Uterus (tissue), 2 donors: ENCODE measurements around the gene SMOC2.

Experiments used
- POLR2A ChIP-seq, 2 donors: fragments of 450-650 bp; IDR thresholded peaks; one replicate each; pipeline ENCODE4 v1.6.1; 2016; ENCODE audit warnings: antibody characterized with exemption in 2 of 2, mild to moderate bottlenecking in 1 of 2, moderate library complexity in 1 of 2
- TF ChIP-seq, protein P1 (sequence below), 4 experiments: fragments of 200-600 bp in 2 of 4; fragments of 450-650 bp in 2 of 4; sonication (generic) in 2 of 4; IDR thresholded peaks; one replicate each; pipeline ENCODE4 v1.5.1; 2016 to 2019; ENCODE audit warnings: antibody characterized with exemption in 4 of 4, mild to moderate bottlenecking in 2 of 4, moderate library complexity in 1 of 4

DNA sequence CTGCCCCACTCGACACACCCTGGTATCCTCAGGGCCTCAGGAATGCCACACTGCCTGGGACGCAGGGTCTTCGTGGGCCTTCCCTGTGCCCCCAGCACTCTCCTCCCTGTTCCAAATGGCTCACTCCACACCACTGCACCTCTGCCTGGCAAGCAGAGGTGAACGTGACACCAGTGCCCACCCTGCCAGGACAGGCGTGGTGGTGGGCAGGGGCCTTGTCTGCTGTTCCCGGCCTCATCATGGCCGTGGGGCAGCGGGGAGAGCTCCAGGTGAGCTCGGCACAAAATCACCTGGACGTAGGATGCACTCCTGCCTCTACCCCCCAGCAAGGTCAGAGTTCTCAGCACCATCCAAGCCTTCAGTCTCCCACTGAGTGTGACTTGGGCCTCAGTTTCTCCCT is 202.4 kb downstream of the SMOC2 start:
- TF ChIP-seq, protein P1, sequence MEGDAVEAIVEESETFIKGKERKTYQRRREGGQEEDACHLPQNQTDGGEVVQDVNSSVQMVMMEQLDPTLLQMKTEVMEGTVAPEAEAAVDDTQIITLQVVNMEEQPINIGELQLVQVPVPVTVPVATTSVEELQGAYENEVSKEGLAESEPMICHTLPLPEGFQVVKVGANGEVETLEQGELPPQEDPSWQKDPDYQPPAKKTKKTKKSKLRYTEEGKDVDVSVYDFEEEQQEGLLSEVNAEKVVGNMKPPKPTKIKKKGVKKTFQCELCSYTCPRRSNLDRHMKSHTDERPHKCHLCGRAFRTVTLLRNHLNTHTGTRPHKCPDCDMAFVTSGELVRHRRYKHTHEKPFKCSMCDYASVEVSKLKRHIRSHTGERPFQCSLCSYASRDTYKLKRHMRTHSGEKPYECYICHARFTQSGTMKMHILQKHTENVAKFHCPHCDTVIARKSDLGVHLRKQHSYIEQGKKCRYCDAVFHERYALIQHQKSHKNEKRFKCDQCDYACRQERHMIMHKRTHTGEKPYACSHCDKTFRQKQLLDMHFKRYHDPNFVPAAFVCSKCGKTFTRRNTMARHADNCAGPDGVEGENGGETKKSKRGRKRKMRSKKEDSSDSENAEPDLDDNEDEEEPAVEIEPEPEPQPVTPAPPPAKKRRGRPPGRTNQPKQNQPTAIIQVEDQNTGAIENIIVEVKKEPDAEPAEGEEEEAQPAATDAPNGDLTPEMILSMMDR (IDR thresholded peaks at IDR 0.05) = no peak
- no peak for TF ChIP-seq POLR2A (IDR thresholded peaks at IDR 0.05)
